Endothelial cell of umbilical vein (primary cell): ENCODE data around the gene DCTD. TPM values are rescaled to one million over a fixed set of nuclear protein-coding genes. Genes with fewer than 3 reads are reported as not detected.

Source experiments
- BruUV-seq: library from RNA; stranded (reverse); fragments of 400-500 nt; replicated peaks from 2 replicates; lab custom pipeline; 2021; lab: Mats Ljungman, UMichigan
- CTCF ChIA-PET: fragments of 300-600, 350-600 bp; sonication (Branson Sonifier 250); formaldehyde crosslinking; loops from one replicate; lab custom pipeline; 2021; ENCODE audit warnings: antibody characterized with exemption, inconsistent platforms; lab: Charles Lee
- POLR2A ChIA-PET: fragments of 300-600, 350-600 bp; sonication (Branson Sonifier 250); formaldehyde crosslinking; loops from one replicate; lab custom pipeline; 2021; ENCODE audit warnings: antibody characterized with exemption, inconsistent platforms; lab: Charles Lee
- DNase-seq: peaks from one replicate; pipeline ENCODE4 v3.0.0-alpha.2; 2011; ENCODE audit warnings: low read depth, low spot score
- FAIRE-seq: peaks from 2 replicates; lab custom pipeline; 2011; peaks lifted over from hg19 to GRCh38; lab: Jason Lieb, UNC
- H2AFZ ChIP-seq: 2 replicates; pipeline ENCODE4 v1.6.0; 2012; ENCODE audit warnings: low read depth, low read length, control low read depth, inconsistent platforms
- H3K27ac ChIP-seq: 2 replicates; pipeline ENCODE4 v1.5.1; 2011; ENCODE audit warnings: low read depth, mild to moderate bottlenecking, control low read depth, low read length, moderate library complexity; ENCODE audit not compliant: insufficient read depth
- H3K27me3 ChIP-seq, 2 experiments: 2 replicates each; pipeline versions ENCODE4 v1.6.0 to v1.6.1; 2011; ENCODE audit warnings: low read length in 2 of 2, mixed read lengths in 1 of 2; ENCODE audit not compliant: control insufficient read depth in 2 of 2, insufficient read depth in 2 of 2
- H3K36me3 ChIP-seq, 2 experiments: 2 replicates in 1 of 2; 3 replicates in 1 of 2; pipeline ENCODE4 v1.5.1; 2011; ENCODE audit warnings: low read length in 2 of 2, mild to moderate bottlenecking in 1 of 2, moderate library complexity in 1 of 2; ENCODE audit not compliant: control insufficient read depth in 2 of 2, insufficient read depth in 2 of 2; ENCODE audit errors: extremely low read depth in 1 of 2
- H3K4me1 ChIP-seq: 3 replicates; pipeline ENCODE4 v1.5.1; 2011; ENCODE audit warnings: mild to moderate bottlenecking, low read length; ENCODE audit not compliant: control insufficient read depth, insufficient read depth; ENCODE audit errors: extremely low read depth
- H3K4me2 ChIP-seq: 2 replicates; pipeline ENCODE4 v1.6.1; 2011; ENCODE audit warnings: low read length, control low read depth, mixed read lengths; ENCODE audit not compliant: insufficient read depth
- H3K4me3 ChIP-seq, 3 experiments: fragments of 200-600 bp in 1 of 3; sonication (generic), shearing (Covaris generic) in 1 of 3; replicated peaks in 1 of 3; 2 replicates each; pipeline ENCODE4 v1.5.1; 2011 to 2016; ENCODE audit warnings: control low read depth in 3 of 3, low read length in 3 of 3, mild to moderate bottlenecking in 2 of 3, inconsistent platforms in 1 of 3, low read depth in 1 of 3, moderate library complexity in 1 of 3; ENCODE audit not compliant: insufficient read depth in 1 of 3
- H3K79me2 ChIP-seq: 2 replicates; pipeline ENCODE4 v1.6.0; 2012; ENCODE audit warnings: low read length, inconsistent platforms; ENCODE audit not compliant: control insufficient read depth, insufficient read depth
- H3K9ac ChIP-seq: replicated peaks from 2 replicates; pipeline ENCODE3; 2011; ENCODE audit warnings: low read length, control low read depth; ENCODE audit not compliant: insufficient read depth; ENCODE audit errors: extremely low read depth
- H3K9me1 ChIP-seq: replicated peaks from 3 replicates; pipeline ENCODE4 v1.6.0; 2011; ENCODE audit warnings: mild to moderate bottlenecking, low read length; ENCODE audit not compliant: control insufficient read depth, insufficient read depth; ENCODE audit errors: extremely low read depth
- H3K9me3 ChIP-seq: replicated peaks from 2 replicates; pipeline ENCODE4 v1.5.1; 2012; ENCODE audit warnings: low read length, inconsistent platforms; ENCODE audit not compliant: control insufficient read depth, insufficient read depth
- H4K20me1 ChIP-seq: replicated peaks from 2 replicates; pipeline ENCODE3; 2011; ENCODE audit warnings: mild to moderate bottlenecking, low read length; ENCODE audit not compliant: control insufficient read depth, insufficient read depth; ENCODE audit errors: extremely low read depth
- EZH2 ChIP-seq: IDR thresholded peaks from 2 replicates; pipeline ENCODE4 v1.6.1; 2012; ENCODE audit warnings: borderline replicate concordance, low read depth, mild to moderate bottlenecking, moderate library complexity, low read length, inconsistent platforms; ENCODE audit not compliant: severe bottlenecking
- FOS ChIP-seq: IDR thresholded peaks from 2 replicates; pipeline ENCODE4 v1.6.1; 2011; ENCODE audit warnings: mild to moderate bottlenecking, low read length, moderate library complexity, borderline replicate concordance; ENCODE audit not compliant: insufficient read depth
- GATA2 ChIP-seq: IDR thresholded peaks from 2 replicates; pipeline ENCODE4 v1.7.0; 2011; ENCODE audit warnings: low read depth, mild to moderate bottlenecking, moderate library complexity, mixed read lengths, low read length; ENCODE audit not compliant: insufficient read length, insufficient read depth
- JUN ChIP-seq: IDR thresholded peaks from 2 replicates; pipeline ENCODE4 v1.6.1; 2011; ENCODE audit warnings: borderline replicate concordance, low read depth; ENCODE audit not compliant: insufficient read length, insufficient read depth
- MYC ChIP-seq: IDR thresholded peaks from one replicate; pipeline ENCODE4 v1.6.1; 2011; ENCODE audit warnings: mild to moderate bottlenecking, low read depth, low read length
- POLR2A ChIP-seq: IDR thresholded peaks from 2 replicates; pipeline ENCODE4 v1.6.1; 2012; ENCODE audit warnings: low read depth, mild to moderate bottlenecking, control low read depth, low read length
- POLR2AphosphoS5 ChIP-seq: IDR thresholded peaks from 2 replicates; pipeline ENCODE4 v1.6.1; 2012; ENCODE audit warnings: low read depth, mild to moderate bottlenecking, control low read depth, low read length, moderate library complexity; ENCODE audit not compliant: insufficient read depth
- dilution Hi-C: fragments of 300-500 bp; cut with MboI; formaldehyde crosslinking; loops from one replicate; pipeline ENCODE4 v1.15.0; 2019; ENCODE audit warnings: low sequenced_read_pairs; ENCODE audit not compliant: extremely low pct_ligation_motif_present
- intact Hi-C: fragments of 100-400 bp; cut with micrococcal nuclease; formaldehyde crosslinking; loops from one replicate; pipeline ENCODE4 v1.10.0; 2022
- polyA plus RNA-seq, 4 experiments: library from polyadenylated mRNA; depleted of rRNA in 3 of 4; stranded (reverse) in 3 of 4; unstranded in 1 of 4; fragments of >200 nt; gene quantifications; 2 replicates each; pipeline versions ENCODE4 v1.2.1 to v1.2.3, GENCODE V29; 2011 to 2012; ENCODE audit warnings: missing spikeins in 1 of 4
- total RNA-seq: library from RNA; stranded (reverse); gene quantifications from 2 replicates; pipeline ENCODE4 v1.2.3, GENCODE V29; 2021
- TF ChIP-seq, protein P1 (sequence below): IDR thresholded peaks from 2 replicates; pipeline ENCODE4 v1.6.1; 2011; ENCODE audit not compliant: insufficient read depth, insufficient read length
- TF ChIP-seq, protein P2 (sequence below), 2 donors: IDR thresholded peaks; 1 replicate in 1 of 2; 2 replicates in 1 of 2; pipeline ENCODE4 v1.5.1; 2011; ENCODE audit warnings: low read length in 2 of 2, mild to moderate bottlenecking in 2 of 2, moderate library complexity in 2 of 2, control low read depth in 1 of 2, inconsistent platforms in 1 of 2, low read depth in 1 of 2; ENCODE audit not compliant: insufficient read depth in 1 of 2; ENCODE audit errors: extremely low read depth in 1 of 2

Gene DCTD
- total and polyA plus RNA-seq, 2 donors (not counting 3 experiments of a cell fraction or from before 2014, with no cell fraction given) = 105 to 111 TPM

DNA sequence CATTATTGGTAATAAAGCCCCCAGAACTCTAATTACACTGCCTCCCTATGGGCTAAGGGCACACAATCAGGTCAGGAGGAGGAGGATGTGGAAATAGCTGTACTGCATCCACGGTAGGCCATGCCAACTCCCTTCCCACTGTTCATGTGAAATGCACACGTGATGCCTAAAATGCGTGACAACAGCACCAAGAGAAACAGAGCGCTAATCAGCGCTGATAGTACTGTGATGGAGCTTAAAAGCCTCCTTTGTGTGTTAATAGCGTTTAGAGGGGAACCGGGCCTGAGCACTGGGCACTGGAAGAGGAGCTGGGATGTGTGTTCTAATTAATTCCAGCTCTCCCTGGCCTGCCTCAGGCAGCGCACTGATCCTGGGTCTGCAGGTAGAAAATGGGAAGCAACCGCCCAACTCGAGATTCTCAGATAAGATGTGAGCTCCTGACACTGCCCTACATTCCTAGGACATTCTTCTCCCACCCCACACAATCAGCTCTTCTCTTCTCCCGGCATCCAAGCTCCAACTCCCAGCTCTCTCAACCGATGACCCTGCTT lies 12.9 kb downstream of the DCTD start:
- intact Hi-C loops (no loop called here), dilution Hi-C loops (loop anchor here (25.0 kb wide), 1 partner anchor 358 kb away; no protein-coding TSS in a partner anchor)
- FAIRE-seq (no peak), DNase-seq (no peak)
- Histone ChIP-seq H3K36me3 (peaks cover 2 to 18% of the 10 kb centered on the region in 2 experiments), H3K9me1 (no peaks in the 10 kb centered on the region), H3K79me2 (peaks cover 5% of the 10 kb centered on the region), H3K27me3 (no peaks in the 10 kb centered on the region), H3K9me3 (no peaks in the 10 kb centered on the region), H2AFZ (no peak overlapping the region), H3K4me1 (no peaks in the 10 kb centered on the region), H3K27ac (no peak overlapping the region), H4K20me1 (no peaks in the 10 kb centered on the region), H3K4me2 (no peak overlapping the region), H3K9ac (no peak overlapping the region), H3K4me3 (no peak overlapping the region)
- POLR2A ChIA-PET = interaction anchor here (0.7 kb wide), 1 partner anchor 376 kb away, joined by 4 read pairs; no protein-coding TSS in a partner anchor
- no TSS peak for BruUV-seq
- TF ChIP-seq EZH2 (no peak), JUN (no peak), POLR2A (no peak), FOS (no peak), MYC (no peak)
- CTCF ChIA-PET = interaction anchor here (0.5 to 2.1 kb wide), 3 partner anchors 14 to 414 kb away, joined by 3 to 5 read pairs (median 4); no protein-coding TSS in a partner anchor

DNA sequence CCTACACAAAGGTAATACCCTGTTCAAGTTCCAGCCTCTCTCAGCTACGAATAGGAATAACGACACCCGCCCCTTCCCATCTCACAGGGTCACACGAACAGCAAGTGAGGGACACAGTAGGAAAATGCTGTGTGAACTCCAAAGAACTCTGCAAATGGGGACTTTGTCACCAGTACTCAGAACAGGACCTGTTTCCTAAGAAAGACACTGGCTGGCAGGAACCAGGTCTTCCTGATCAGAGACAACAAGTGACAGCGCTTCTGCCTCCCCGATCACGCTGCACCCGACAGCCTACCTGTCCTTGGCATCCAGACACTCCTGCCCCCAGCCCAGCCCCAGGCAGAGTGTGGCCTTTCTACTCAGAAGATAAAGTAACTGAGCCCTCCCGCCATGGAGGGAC lies 14.2 kb downstream of the DCTD start:
- no peak overlapping the region for H3K4me2 ChIP-seq
- FAIRE-seq = no peak
- intact Hi-C loops = no loop called here
- peaks cover 5% of the 10 kb centered on the region for H3K79me2 ChIP-seq
- H4K20me1 ChIP-seq = no peaks in the 10 kb centered on the region
- H3K9me3 ChIP-seq = no peaks in the 10 kb centered on the region
- no peak overlapping the region for H3K9ac ChIP-seq
- no peak overlapping the region for H3K27ac ChIP-seq
- CTCF ChIA-PET = no interaction called here
- H3K27me3 ChIP-seq = no peaks in the 10 kb centered on the region
- dilution Hi-C loops = loop anchor here (25.0 kb wide), 1 partner anchor 359 kb away; no protein-coding TSS in a partner anchor
- H3K4me1 ChIP-seq = no peaks in the 10 kb centered on the region
- peaks cover 2 to 20% of the 10 kb centered on the region in 2 experiments for H3K36me3 ChIP-seq
- H3K4me3 ChIP-seq = no peak overlapping the region
- no peaks in the 10 kb centered on the region for H3K9me1 ChIP-seq
- no peak overlapping the region for H2AFZ ChIP-seq
- no peak for DNase-seq
- no peak for TF ChIP-seq EZH2
- no peak for TF ChIP-seq POLR2AphosphoS5
- no peak for TF ChIP-seq MYC
- TF ChIP-seq FOS = no peak
- TF ChIP-seq JUN = no peak
- TF ChIP-seq, protein P1, sequence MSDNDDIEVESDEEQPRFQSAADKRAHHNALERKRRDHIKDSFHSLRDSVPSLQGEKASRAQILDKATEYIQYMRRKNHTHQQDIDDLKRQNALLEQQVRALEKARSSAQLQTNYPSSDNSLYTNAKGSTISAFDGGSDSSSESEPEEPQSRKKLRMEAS = no peak
- TF ChIP-seq GATA2 = no peak
- TF ChIP-seq, protein P2, sequence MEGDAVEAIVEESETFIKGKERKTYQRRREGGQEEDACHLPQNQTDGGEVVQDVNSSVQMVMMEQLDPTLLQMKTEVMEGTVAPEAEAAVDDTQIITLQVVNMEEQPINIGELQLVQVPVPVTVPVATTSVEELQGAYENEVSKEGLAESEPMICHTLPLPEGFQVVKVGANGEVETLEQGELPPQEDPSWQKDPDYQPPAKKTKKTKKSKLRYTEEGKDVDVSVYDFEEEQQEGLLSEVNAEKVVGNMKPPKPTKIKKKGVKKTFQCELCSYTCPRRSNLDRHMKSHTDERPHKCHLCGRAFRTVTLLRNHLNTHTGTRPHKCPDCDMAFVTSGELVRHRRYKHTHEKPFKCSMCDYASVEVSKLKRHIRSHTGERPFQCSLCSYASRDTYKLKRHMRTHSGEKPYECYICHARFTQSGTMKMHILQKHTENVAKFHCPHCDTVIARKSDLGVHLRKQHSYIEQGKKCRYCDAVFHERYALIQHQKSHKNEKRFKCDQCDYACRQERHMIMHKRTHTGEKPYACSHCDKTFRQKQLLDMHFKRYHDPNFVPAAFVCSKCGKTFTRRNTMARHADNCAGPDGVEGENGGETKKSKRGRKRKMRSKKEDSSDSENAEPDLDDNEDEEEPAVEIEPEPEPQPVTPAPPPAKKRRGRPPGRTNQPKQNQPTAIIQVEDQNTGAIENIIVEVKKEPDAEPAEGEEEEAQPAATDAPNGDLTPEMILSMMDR (IDR thresholded peaks at IDR 0.05; ENCODE audit: extremely low read depth in 1 of 2, insufficient read depth in 1 of 2, low read depth in 1 of 2, low read length in 2 of 2) = no peak
- TF ChIP-seq POLR2A = no peak
- POLR2A ChIA-PET = no interaction called here
- no TSS peak for BruUV-seq
